ENCODE results near the gene RRP9. TPM values are rescaled to one million over a fixed set of nuclear protein-coding genes. Genes with fewer than 3 reads are reported as not detected.

The RRP9 gene
- total and polyA plus RNA-seq, 4 donors = 6.5 to 11.0 (median 7.8) TPM

- no peak for TF ChIP-seq CTCF (IDR thresholded peaks at IDR 0.05; ENCODE audit: low read depth, low read length, missing input control)
- no peak for TF ChIP-seq MAX (IDR thresholded peaks at IDR 0.05)
- no peak for TF ChIP-seq FOXA2 (IDR thresholded peaks at IDR 0.05)
- TF ChIP-seq REST (IDR thresholded peaks at IDR 0.05) = no peak
- TF ChIP-seq RAD21 (IDR thresholded peaks at IDR 0.05) = no peak
- no peak for TF ChIP-seq YY1 (IDR thresholded peaks at IDR 0.05)
- no peak for TF ChIP-seq RXRA (IDR thresholded peaks at IDR 0.05)
- TF ChIP-seq HNF4A (conservative IDR thresholded peaks at IDR 0.05) = no peak
- no peak for TF ChIP-seq HNF4G (IDR thresholded peaks at IDR 0.05)
- no peak for TF ChIP-seq GABPA (IDR thresholded peaks at IDR 0.05 in 1 of 2, conservative IDR thresholded peaks at IDR 0.05 in 1 of 2)
- no peak overlapping the region for H3K27ac ChIP-seq (ENCODE audit: low read depth in 1 of 2, low read length in 2 of 2)
- no peaks in the 10 kb centered on the region for H3K4me1 ChIP-seq (ENCODE audit: control insufficient read depth in 4 of 4, insufficient read depth in 4 of 4, low read length in 3 of 4)
- H3K9me3 ChIP-seq (ENCODE audit: control insufficient read depth in 4 of 4, low read length in 3 of 4) = no peaks in the 10 kb centered on the region
- H3K27me3 ChIP-seq (ENCODE audit: control insufficient read depth in 4 of 4, insufficient read depth in 4 of 4, low read length in 3 of 4) = no peaks in the 10 kb centered on the region
- H3K36me3 ChIP-seq (ENCODE audit: control insufficient read depth in 4 of 4, insufficient read depth in 3 of 4, low read depth in 1 of 4, low read length in 3 of 4) = no peaks in the 10 kb centered on the region
- H3K9ac ChIP-seq (ENCODE audit: low read depth in 1 of 2, low read length in 2 of 2) = no peak overlapping the region
- 90% methylated on average over 5 of the region's 5 CpGs for WGBS
- no peak for DNase-seq (ENCODE audit: low spot score)
- no peak overlapping the region for H3K4me3 ChIP-seq (ENCODE audit: low read depth in 1 of 3, low read length in 3 of 3)
Observed at GRCh38 chr3:51927061-51927977, 14.4 kb downstream of the RRP9 start.

- 80% methylated on average over 11 of the region's 11 CpGs for WGBS
Observed at GRCh38 chr3:51921081-51921578, 20.6 kb downstream of the RRP9 start.

More at GRCh38 chr3:51921081-51921578, 20.6 kb downstream of the RRP9 start:
- Histone ChIP-seq H3K36me3 (ENCODE audit: control insufficient read depth in 4 of 4, insufficient read depth in 3 of 4, low read depth in 1 of 4, low read length in 3 of 4) (no peaks in the 10 kb centered on the region), H3K27ac (ENCODE audit: low read depth in 1 of 2, low read length in 2 of 2) (no peak overlapping the region), H3K9ac (ENCODE audit: low read depth in 1 of 2, low read length in 2 of 2) (no peak overlapping the region), H3K9me3 (ENCODE audit: control insufficient read depth in 4 of 4, low read length in 3 of 4) (no peaks in the 10 kb centered on the region), H3K4me3 (ENCODE audit: low read depth in 1 of 3, low read length in 3 of 3) (no peak overlapping the region), H3K27me3 (ENCODE audit: control insufficient read depth in 4 of 4, insufficient read depth in 4 of 4, low read length in 3 of 4) (no peaks in the 10 kb centered on the region), H3K4me1 (ENCODE audit: control insufficient read depth in 4 of 4, insufficient read depth in 4 of 4, low read length in 3 of 4) (no peaks in the 10 kb centered on the region)
- no peak for TF ChIP-seq FOXA2 (IDR thresholded peaks at IDR 0.05)
- TF ChIP-seq RXRA (IDR thresholded peaks at IDR 0.05) = no peak
- TF ChIP-seq CTCF (IDR thresholded peaks at IDR 0.05; ENCODE audit: low read depth, low read length, missing input control) = no peak
- no peak for TF ChIP-seq REST (IDR thresholded peaks at IDR 0.05)
- no peak for TF ChIP-seq NR2F2 (IDR thresholded peaks at IDR 0.05)
- DNase-seq (ENCODE audit: low spot score) = no peak
